NCI-H2196 (cell line): Measurements from ENCODE around the gene ESYT2.
"Not testable (repeated sequence)": the region's sequence is repeated elsewhere in the genome, so short reads cannot be mapped to it uniquely, and the experiment has no call there.

Source experiments
- DNase-seq: peaks from one replicate; lab custom pipeline; 2025; ENCODE audit not compliant: unreplicated experiment; lab: John Stamatoyannopoulos, UW

Gene ESYT2

DNA sequence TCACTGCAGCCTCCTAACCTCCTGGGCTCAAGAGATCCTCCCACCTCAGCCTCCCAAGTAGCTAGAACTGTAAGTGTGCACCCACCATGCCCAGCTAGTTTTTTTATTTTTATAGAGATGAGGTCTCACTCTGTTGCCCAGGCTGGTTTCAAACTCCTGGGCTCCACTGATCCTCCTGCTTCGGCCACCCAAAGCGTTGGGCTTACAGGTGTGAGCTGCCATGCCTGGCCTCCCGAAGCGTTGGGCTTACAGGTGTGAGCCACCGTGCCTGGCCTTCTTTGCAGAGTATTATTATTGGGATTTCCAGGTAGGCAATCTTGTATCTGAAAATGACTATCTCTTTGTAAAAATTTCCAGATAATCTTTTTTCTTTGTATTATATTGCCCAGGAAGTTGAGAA is 101.6 kb downstream of the ESYT2 start:
- DNase-seq, result no peak

DNA sequence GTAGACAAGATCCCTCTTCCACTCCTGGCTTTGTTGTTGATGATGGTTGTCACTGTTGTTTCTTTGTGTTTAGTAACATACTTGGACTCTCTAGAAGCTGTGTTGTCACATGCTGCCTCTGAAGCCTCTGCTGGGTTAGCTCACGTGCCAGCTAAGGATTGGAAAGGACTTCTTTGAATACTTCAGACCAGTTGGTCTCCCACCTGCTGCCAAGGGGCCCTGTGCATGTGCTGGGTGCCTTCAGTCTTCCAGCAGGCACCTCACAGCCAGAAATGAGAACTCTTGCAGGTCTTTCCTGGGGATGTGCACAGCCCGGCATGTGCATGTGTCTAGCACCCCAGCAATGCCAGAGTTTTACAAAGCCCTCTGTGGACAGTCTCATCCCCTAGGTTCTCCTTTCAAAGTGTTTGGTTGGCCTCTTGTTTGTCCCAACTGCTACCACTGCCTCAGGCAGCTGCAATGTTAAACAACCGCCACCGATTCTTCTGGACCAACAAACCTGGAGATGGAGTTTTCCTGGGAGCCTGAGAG is 103.0 kb downstream of the ESYT2 start:
- no peak for DNase-seq

DNA sequence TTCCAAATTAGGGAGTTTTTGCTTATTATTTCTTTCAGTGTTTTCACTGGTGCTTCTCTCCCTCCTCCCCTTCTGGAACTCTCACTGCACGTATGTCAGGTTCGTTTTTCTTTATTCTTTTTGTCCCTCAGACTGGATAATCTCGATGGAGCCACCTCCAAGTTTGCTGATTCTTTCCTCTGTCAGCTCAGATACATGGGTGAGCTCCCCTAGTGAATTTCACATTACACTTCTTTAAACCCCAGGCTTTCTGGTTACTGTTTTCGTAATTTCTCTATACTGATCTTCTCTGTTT is 103.9 kb downstream of the ESYT2 start:
- no peak for DNase-seq

- DNase-seq, result no peak
Measured at GRCh38 chr7:158724658-158725505, 104.4 kb downstream of the ESYT2 start.

- no peak for DNase-seq
Measured at GRCh38 chr7:158723714-158724385, 105.5 kb downstream of the ESYT2 start.

DNA sequence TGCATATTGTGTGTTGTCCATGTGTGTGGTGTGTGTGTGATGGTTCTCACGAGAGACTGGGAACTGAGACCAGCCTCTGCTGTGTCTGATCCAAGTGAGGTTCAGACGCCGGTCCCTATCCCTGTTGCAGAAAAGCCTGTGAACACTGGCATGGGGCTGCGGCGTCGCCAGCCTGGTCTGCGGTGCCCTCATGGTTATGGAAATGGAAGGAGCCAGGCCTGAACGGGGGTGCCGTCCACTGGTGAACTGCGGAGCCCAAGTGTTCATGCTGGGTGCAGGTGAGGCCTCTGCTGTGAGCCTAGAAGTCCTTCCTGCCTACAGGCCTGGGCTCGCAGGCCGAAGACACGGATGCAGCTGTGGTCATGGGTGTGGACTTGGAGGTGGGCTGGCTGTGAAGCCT is 106.0 kb downstream of the ESYT2 start:
- DNase-seq, result no peak

- no peak for DNase-seq
Measured at GRCh38 chr7:158722574-158723237, 106.6 kb downstream of the ESYT2 start.

- no peak for DNase-seq
Measured at GRCh38 chr7:158720112-158720511, 109.2 kb downstream of the ESYT2 start.

DNA sequence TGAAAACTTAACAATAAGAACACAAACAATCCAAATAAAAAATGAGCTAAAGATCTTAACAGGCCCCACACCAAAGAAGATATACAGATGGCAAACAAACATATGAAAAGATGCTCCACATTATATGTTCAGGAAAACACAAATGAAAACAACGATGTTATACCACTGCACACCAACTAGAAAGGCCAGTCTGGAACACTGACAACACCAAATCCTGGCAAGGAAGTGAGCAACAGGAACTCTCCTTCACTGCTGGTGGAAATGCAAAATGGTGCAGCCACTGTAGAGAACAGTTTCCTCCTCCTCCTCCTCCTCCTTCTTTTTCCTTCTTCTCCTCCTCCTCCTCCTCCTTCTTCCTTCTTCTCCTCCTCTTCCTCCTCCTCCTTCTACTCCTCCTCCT is 112.5 kb downstream of the ESYT2 start:
- no peak for DNase-seq

- no peak for DNase-seq
Measured at GRCh38 chr7:158710651-158711102, 118.6 kb downstream of the ESYT2 start.

DNA sequence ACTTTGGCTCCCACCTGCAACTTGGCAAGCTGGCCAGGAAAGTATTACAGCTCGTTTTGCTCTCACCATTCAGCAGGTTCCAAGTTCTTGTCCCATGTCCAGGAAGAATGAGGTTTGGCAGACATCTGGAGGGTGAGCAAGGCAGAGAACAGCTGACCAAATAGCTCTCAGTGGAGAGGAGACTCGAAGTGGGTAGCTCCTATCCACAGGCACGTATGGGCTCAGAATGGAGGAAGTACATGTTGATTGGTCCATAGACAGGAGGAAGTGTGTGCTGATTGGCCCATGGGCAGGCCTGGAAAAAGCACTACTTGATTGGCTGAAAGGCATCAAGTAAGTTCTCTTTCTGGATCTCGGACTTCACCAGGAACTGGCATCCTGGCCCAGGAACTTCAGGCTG is 121.7 kb downstream of the ESYT2 start:
- DNase-seq, result no peak

DNA sequence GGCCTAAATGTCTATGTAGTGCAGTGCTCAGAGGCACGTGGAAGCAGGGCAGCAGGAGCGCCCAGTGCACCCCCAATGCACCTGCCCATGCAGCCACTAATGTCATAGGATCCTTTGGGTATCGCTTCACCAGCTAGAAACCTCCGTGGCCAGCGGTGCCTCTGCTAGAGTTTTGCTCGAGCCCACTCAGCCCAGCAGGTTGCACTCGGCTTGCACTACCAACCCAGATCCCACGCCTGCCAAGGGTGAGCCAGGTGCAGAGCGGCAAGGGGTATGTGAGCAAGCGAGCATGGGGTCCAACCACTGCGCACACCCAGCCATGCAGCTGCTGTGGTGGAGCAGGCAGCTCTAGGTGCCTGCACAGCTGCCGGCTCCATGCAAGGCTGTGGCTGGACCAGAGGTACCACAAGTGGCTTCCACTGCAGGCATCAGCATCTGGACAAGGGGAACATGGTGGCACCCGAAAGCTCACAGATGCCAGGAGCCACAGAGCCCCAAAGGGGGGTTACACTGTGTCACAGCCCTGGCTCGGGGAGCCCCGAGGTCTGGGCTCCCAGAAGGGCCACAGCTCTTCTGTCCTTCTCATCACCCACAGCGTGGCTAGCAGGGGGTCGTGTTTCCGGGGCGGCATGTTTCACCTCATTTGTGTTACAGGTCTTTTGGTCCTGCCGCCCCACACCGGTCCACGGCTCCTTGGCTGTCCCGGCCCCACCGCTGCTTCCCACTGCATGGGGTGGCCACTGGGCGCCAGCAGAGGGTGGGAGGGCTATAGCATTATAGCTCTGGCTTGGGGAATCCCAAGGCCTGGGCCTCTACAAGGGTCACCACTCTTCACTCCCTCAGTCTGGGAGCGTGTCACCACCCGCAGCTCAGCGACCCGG is 122.4 kb downstream of the ESYT2 start:
- no peak for DNase-seq

- DNase-seq, result no peak
Measured at GRCh38 chr7:158706273-158706704, 123.0 kb downstream of the ESYT2 start.

DNA sequence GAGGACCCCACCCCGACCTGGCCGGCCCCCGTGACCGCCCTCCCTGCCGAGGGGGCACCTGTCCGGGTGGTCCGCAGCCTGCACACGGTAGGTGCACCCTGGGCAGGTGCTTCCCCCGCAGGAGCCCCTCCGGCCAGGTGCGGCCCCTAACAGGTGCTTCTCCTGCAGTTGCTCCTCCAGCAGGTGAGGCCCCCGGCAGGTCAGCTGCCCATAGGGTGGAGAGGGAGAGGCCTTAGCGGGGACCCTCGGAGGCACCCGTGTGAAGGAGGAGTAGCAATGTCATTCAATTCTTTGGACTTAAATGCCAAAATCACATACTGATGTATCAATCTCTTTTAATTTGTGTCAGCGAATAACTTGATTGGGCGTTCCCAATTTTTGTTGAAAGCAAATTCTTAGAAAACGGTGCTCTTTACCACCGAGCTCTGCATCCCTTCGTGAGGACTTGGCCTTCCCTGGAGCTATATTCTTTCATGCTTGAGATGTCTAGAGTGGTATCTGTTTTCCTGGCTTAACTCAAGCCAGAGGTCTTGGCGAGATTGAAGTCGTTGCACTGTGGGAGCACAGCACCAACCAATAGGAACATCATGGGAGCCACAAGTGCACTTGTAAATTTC is 124.0 kb downstream of the ESYT2 start:
- DNase-seq, result no peak

GRCh38 chr7:158704524-158705233 is 124.6 kb downstream of the ESYT2 start, which contains the start of gene NCAPG2:
TSS of gene NCAPG2 (minus strand) at chr7:158704804. CDS start at chr7:158701899, 2,905 bp downstream.
- peak; percentile 91 for DNase-seq

DNA sequence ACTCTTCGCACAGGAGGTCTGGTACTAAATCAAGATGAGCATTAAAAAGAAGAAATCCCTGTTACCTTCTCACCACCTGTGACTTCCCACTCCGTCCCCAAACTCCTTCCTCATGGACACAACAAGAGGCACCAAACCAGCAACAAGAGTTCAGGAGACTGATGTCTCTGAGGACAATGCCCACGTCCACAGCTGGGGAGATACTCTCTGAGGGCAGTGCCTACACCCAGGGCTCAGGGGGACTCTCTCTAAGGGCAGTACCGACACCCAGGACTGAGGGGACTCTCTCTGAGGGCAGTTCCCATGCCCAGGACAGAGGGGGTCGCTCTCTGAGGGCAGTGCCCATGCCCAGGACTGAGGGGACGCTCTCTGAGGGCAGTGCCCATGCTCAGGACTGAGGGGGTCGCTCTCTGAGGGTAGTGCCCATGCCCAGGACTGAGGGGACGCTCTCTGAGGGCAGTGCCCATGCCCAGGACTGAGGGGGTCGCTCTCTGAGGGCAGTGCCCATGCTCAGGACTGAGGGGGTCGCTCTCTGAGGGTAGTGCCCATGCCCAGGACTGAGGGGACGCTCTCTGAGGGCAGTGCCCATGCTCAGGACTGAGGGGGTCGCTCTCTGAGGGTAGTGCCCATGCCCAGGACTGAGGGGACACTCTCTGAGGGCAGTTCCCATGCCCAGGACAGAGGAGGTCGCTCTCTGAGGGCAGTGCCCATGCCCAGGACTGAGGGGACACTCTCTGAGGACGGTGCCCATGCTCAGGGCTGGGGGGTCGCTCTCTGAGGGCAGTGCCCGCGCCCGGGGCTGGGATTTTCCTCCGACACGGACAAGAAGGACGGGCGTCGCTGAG is 125.4 kb downstream of the ESYT2 start:
- not testable (repeated sequence) for DNase-seq

- no peak for DNase-seq
Measured at GRCh38 chr7:158702944-158703343, 126.4 kb downstream of the ESYT2 start.

DNA sequence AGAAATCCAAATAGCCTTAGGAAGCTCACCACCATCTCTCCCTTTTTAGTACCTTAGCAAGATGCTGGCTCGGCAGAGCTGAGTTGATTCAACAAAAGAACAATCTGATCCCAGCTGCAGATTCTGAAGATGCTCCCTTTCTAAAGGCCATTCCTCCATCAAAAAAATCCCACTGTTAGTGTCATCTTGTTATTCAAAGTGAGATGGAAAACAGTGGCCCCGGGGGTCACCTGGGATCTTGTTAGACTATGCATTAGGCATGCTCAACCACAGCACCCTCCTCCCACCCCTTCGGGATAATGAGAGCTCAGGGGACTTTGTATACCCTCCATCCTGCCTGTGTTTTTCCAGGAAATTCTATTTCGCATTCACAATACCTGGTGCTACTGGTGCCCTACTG is 127.1 kb downstream of the ESYT2 start:
- DNase-seq, result no peak

DNA sequence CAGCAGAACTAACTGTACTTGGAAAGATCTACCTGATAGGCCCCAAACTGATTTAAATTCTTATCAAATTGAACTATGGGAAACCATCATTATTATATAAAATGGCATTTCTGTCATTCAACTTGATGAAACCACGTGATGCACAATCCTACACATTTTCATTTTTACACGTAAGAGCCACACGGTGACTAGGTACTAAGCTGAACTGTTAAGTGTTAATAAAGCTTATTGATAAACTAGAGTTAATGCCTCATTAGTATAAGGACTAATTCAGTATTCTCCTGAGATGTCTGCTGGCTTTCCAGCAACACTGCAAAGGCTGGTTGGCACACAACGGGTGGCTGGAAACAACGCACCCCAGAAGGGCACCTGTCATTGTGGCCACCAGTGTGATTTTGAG is 129.3 kb downstream of the ESYT2 start:
- DNase-seq, result no peak
